Heart right ventricle (tissue), 16 donors: ENCODE results near the gene COQ5. TPM values are rescaled to one million over a fixed set of nuclear protein-coding genes. Genes with fewer than 3 reads are reported as not detected.

Source experiments
- ATAC-seq, 8 donors: fragments of 200-7000 bp; cut with Tn5 transposase; one replicate each; pipeline ENCODE4 v1.9.1; 2020; ENCODE audit warnings: mild to moderate bottlenecking in 8 of 8, moderate library complexity in 8 of 8, moderate number of reproducible peaks in 1 of 8
- DNase-seq, 2 donors: peaks; one replicate each; pipeline ENCODE4 v3.0.0-alpha.2; 2020
- H3K27ac ChIP-seq, 10 donors: fragments of 200-600 bp; sonication (generic) in 2 of 10; one replicate each; pipeline versions ENCODE4 v1.5.0 to v1.8.0; 2020 to 2022; ENCODE audit warnings: mild to moderate bottlenecking in 3 of 10
- H3K27me3 ChIP-seq, 7 donors: fragments of 200-600 bp; one replicate each; pipeline ENCODE4 v1.8.0; 2021 to 2022; ENCODE audit warnings: mild to moderate bottlenecking in 2 of 7
- H3K36me3 ChIP-seq, 9 donors: fragments of 200-600 bp; sonication (generic) in 1 of 9; one replicate each; pipeline versions ENCODE4 v1.5.0 to v1.8.0; 2020 to 2022; ENCODE audit warnings: mild to moderate bottlenecking in 2 of 9
- H3K4me1 ChIP-seq, 9 donors: fragments of 200-600 bp; sonication (generic) in 1 of 9; one replicate each; pipeline versions ENCODE4 v1.5.0 to v1.8.0; 2020 to 2022; ENCODE audit warnings: mild to moderate bottlenecking in 4 of 9
- H3K4me3 ChIP-seq, 10 donors: fragments of 200-600 bp; sonication (generic) in 2 of 10; one replicate each; pipeline versions ENCODE4 v1.5.0 to v1.8.0; 2020 to 2022; ENCODE audit warnings: mild to moderate bottlenecking in 7 of 10, moderate library complexity in 2 of 10
- H3K9me3 ChIP-seq, 11 donors: fragments of 200-600 bp in 10 of 11; sonication (generic) in 2 of 11; one replicate each; pipeline versions ENCODE4 v1.5.0 to v1.8.0; 2013 to 2022; ENCODE audit warnings: mild to moderate bottlenecking in 2 of 11, control low read depth in 1 of 11, moderate library complexity in 1 of 11
- CTCF ChIP-seq, 9 donors: fragments of 200-600 bp; sonication (generic) in 2 of 9; IDR thresholded peaks; one replicate each; pipeline versions ENCODE4 v1.5.0 to v1.8.0; 2021 to 2022; ENCODE audit warnings: antibody characterized with exemption in 9 of 9, mild to moderate bottlenecking in 5 of 9, moderate library complexity in 1 of 9
- WGBS, 2 donors: extraction: QIAGEN DNeasy Blood & Tissue Kit; methylation state at CpG; one replicate each; pipeline ENCODE4 v1.1.7; 2013; ENCODE audit warnings: inconsistent platforms in 1 of 2; 5-methylcytosine and 5-hydroxymethylcytosine counted together
- intact Hi-C, 10 donors: fragments of 100-400 bp; cut with DNase I; formaldehyde crosslinking; loops; one replicate each; pipeline versions ENCODE4 v1.11.1 to v1.14.2; 2022
- polyA plus RNA-seq, 2 donors: library from polyadenylated mRNA; stranded (reverse); fragments of 200-250 nt; gene quantifications; one replicate each; pipeline ENCODE4 v1.2.3, GENCODE V29; 2013
- total RNA-seq, 10 donors: library from RNA; stranded (reverse); fragmentation: NEBNext Ultra II Directional in 3 of 10; extraction: Animal tissue kit (Norgen Biotek cat#: 25700) in 3 of 10; gene quantifications; one replicate each; pipeline versions ENCODE4 v1.2.1 to v1.2.4, GENCODE V29; 2021 to 2023
- donor health status: Arrhythmogenic right ventricular cardiomyopathy.
- donor health status: ischemic (EF 13 %, LVEDD 7.1; RV severe dilation, severe dysfunction).
- donor health status: healthy with polysubstance abuse.
- donor health status: DM: no; HTN: yes; CAD: no.
- donor health status: DM: no; HTN: no; CAD: no.
- donor health status: ischemic (EF 25% LVEDD 6.9; RV normal size, moderate dysfunction).
- donor health status: ischemic (EF 25% LVEDD 5.7; RV mildly dilated, moderate dysfunction).
- donor health status: healthy.
- donor health status: DM: yes; HTN: yes; CAD: no.
- donor health status: Ischemic cardiomyopathy.
- donor health status: ischemic (EF 35%, LVEDD 5.7; RV mildly dilated, moderate dysfunction).
- donor health status: nonischemic (EF 11% LVEDD 7.7; RV severe dilation, severe dysfunction).
- donor health status: DM: yes; HTN: yes; CAD: no.
- donor health status: PGD.
- donor health status: ischemic (EF 29% LVEDD 5.4; RV normal size, mild dysfunction).
- donor health status: nonischemic (EF 23%, LVEDD 6.1; RV moderate dilation, normal function).

Gene COQ5
- total and polyA plus RNA-seq, 12 donors: 32.0 to 64.5 (median 43.6) TPM

GRCh38 chr12:120495186-120495730, 33.7 kb downstream of the COQ5 start:
- 23 to 24% methylated on average over 17 of the region's 17 CpGs for WGBS, 2 donors
- H3K27ac ChIP-seq: peak overlapping the region in 9 of 10 donors; percentile 84 to 97 (median 93)
- no peaks in the 10 kb centered on the region for H3K27me3 ChIP-seq
- DNase-seq: no peak
- intact Hi-C loops: loop anchor here in 1 of 10 donors (5.0 kb wide), 2 partner anchors 42 to 217 kb away; partner anchors contain the start of gene UNC119B
- H3K4me3 ChIP-seq: peak overlapping the region; percentile 32 to 99 (median 95)
- H3K9me3 ChIP-seq: no peaks in the 10 kb centered on the region
- peaks cover 6 to 38% (median 28%) of the 10 kb centered on the region in 9 donors for H3K4me1 ChIP-seq
- peaks cover 0 to 39% (median 11%) of the 10 kb centered on the region in 9 donors for H3K36me3 ChIP-seq
- peak in 1 of 8 donors; percentile 0 for ATAC-seq
- no peak for TF ChIP-seq CTCF (IDR thresholded peaks at IDR 0.05)

- WGBS, 2 donors: 74 to 81% methylated on average over 2 of the region's 2 CpGs
- ATAC-seq (peak in 2 of 8 donors; percentile 8 to 43), DNase-seq (peak in 1 of 2 donors; percentile 45)
- no peaks in the 10 kb centered on the region for H3K9me3 ChIP-seq
- H3K4me1 ChIP-seq: peaks cover 0 to 12% (median 9%) of the 10 kb centered on the region in 9 donors
- H3K27ac ChIP-seq: peak overlapping the region in 3 of 10 donors; percentile 12 to 44 (median 40)
- no peaks in the 10 kb centered on the region for H3K27me3 ChIP-seq
- intact Hi-C loops: no loop called here
- peaks cover 0 to 12% (median 0%) of the 10 kb centered on the region in 9 donors for H3K36me3 ChIP-seq
- no peak overlapping the region for H3K4me3 ChIP-seq
- no peak for TF ChIP-seq CTCF (IDR thresholded peaks at IDR 0.05)
Observed at GRCh38 chr12:120490833-120491512, 38.0 kb downstream of the COQ5 start.

DNA sequence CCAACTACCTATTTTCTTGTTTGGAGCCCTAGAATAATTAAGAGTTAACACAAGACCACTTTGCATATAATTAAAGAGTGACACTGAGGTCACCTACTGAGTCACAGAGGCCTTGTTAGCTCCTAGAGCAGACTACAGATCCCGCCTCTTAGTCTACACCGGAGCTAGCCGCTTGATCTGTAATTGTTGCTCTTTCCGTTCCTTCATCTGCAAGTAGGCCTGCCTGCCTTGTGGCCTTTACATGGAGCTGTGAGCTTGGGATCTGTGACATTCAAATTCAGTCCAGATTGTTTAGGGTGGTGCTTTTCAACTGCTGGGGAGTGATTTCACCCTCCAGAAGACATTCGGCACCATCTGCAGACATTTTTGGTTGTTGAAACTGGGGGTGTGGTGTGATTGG, 38.6 kb downstream of the COQ5 start:
- H3K27ac ChIP-seq: no peak overlapping the region
- intact Hi-C loops: no loop called here
- 96 to 97% methylated on average over 5 of the region's 5 CpGs for WGBS, 2 donors
- no peak overlapping the region for H3K4me3 ChIP-seq
- H3K27me3 ChIP-seq: no peaks in the 10 kb centered on the region
- peaks cover 0 to 9% (median 6%) of the 10 kb centered on the region in 9 donors for H3K4me1 ChIP-seq
- peaks cover 0 to 12% (median 0%) of the 10 kb centered on the region in 9 donors for H3K36me3 ChIP-seq
- DNase-seq (no peak), ATAC-seq (no peak)
- no peak for TF ChIP-seq CTCF (IDR thresholded peaks at IDR 0.05)
- H3K9me3 ChIP-seq: no peaks in the 10 kb centered on the region

DNA sequence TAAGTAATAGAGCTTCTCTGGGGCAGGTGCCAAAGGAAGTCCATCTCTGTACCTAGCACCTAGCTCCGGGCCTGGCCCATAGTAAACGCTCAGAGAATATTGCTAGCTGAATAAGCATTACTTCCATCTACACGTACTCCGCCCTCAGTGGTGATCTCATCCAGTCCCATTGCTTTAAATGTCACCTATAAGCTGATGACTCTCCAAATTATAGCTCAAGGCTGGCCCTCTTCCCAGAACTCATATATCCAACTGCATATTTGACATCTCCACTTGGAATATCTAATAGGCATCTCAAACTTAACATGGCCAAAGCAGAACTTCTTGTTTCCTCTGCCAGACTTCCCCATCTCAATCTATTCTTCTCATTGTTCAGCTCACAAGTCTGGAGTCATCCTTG, 39.9 kb downstream of the COQ5 start:
- Histone ChIP-seq H3K4me3 (no peak overlapping the region), H3K9me3 (no peaks in the 10 kb centered on the region), H3K27ac (no peak overlapping the region), H3K36me3 (peaks cover 0 to 12% (median 0%) of the 10 kb centered on the region in 9 donors), H3K27me3 (no peaks in the 10 kb centered on the region), H3K4me1 (peaks cover 0 to 5% (median 0%) of the 10 kb centered on the region in 9 donors)
- WGBS, 2 donors: 89 to 93% methylated on average over 4 of the region's 4 CpGs
- ATAC-seq: no peak
- TF ChIP-seq CTCF (IDR thresholded peaks at IDR 0.05): no peak
- DNase-seq: no peak
- intact Hi-C loops: no loop called here
